GM21515 (cell line): Measurements from ENCODE around the gene C2orf66.
A peak's percentile ranks its signal among the peaks of the same experiment; 100 is the strongest.

Source experiments
- ATAC-seq: cut with Tn5 transposase; IDR thresholded peaks from one replicate; pipeline ENCODE4 v1.9.1; 2021; ENCODE audit not compliant: unreplicated experiment

The C2orf66 gene

GRCh38 chr2:196809260-196809659 lies at the start of gene C2orf66:
Gene C2orf66 (minus strand): TSS chr2:196809355. CDS start chr2:196809336, 19 bp downstream.
- ATAC-seq = no peak

GRCh38 chr2:196854629-196855028 lies 45.5 kb upstream of the C2orf66 start:
- no peak for ATAC-seq

GRCh38 chr2:196853301-196854087 lies 44.3 kb upstream of the C2orf66 start:
- ATAC-seq = no peak

- no peak for ATAC-seq
Observed at GRCh38 chr2:196851088-196851487, 41.9 kb upstream of the C2orf66 start.

- ATAC-seq = no peak
Observed at GRCh38 chr2:196849895-196850294, 40.7 kb upstream of the C2orf66 start.

GRCh38 chr2:196846295-196846694 lies 37.1 kb upstream of the C2orf66 start:
- ATAC-seq = no peak

GRCh38 chr2:196845371-196845770 lies 36.2 kb upstream of the C2orf66 start:
- ATAC-seq = no peak

GRCh38 chr2:196840171-196840570 lies 31.0 kb upstream of the C2orf66 start:
- no peak for ATAC-seq

- no peak for ATAC-seq
Observed at GRCh38 chr2:196839574-196839973, 30.4 kb upstream of the C2orf66 start.

GRCh38 chr2:196836440-196836839 lies 27.3 kb upstream of the C2orf66 start:
- no peak for ATAC-seq

GRCh38 chr2:196830701-196831100 lies 21.5 kb upstream of the C2orf66 start:
- no peak for ATAC-seq

GRCh38 chr2:196827356-196827755 lies 18.2 kb upstream of the C2orf66 start:
- ATAC-seq = no peak

GRCh38 chr2:196823750-196824522 lies 14.8 kb upstream of the C2orf66 start:
- ATAC-seq = no peak

GRCh38 chr2:196821195-196821594 lies 12.0 kb upstream of the C2orf66 start:
- no peak for ATAC-seq

- no peak for ATAC-seq
Observed at GRCh38 chr2:196808083-196808665, 981 bp downstream of the C2orf66 start.

- ATAC-seq = no peak
Observed at GRCh38 chr2:196804381-196804780, 4.8 kb downstream of the C2orf66 start.

- no peak for ATAC-seq
Observed at GRCh38 chr2:196802401-196802800, 6.8 kb downstream of the C2orf66 start.

GRCh38 chr2:196801674-196802261 lies 7.4 kb downstream of the C2orf66 start:
- no peak for ATAC-seq

- no peak for ATAC-seq
Observed at GRCh38 chr2:196798980-196799379, 10.2 kb downstream of the C2orf66 start.

- no peak for ATAC-seq
Observed at GRCh38 chr2:196792865-196793264, 16.3 kb downstream of the C2orf66 start.

GRCh38 chr2:196783431-196784094 lies 25.6 kb downstream of the C2orf66 start:
- peak; percentile 51 for ATAC-seq
